ENCODE results near the gene PDZD2. TPM values are rescaled to one million over a fixed set of nuclear protein-coding genes. Genes with fewer than 3 reads are reported as not detected.

PDZD2 gene
- total RNA-seq, 1 donor from 2014 or later = 42.7 TPM

DNA sequence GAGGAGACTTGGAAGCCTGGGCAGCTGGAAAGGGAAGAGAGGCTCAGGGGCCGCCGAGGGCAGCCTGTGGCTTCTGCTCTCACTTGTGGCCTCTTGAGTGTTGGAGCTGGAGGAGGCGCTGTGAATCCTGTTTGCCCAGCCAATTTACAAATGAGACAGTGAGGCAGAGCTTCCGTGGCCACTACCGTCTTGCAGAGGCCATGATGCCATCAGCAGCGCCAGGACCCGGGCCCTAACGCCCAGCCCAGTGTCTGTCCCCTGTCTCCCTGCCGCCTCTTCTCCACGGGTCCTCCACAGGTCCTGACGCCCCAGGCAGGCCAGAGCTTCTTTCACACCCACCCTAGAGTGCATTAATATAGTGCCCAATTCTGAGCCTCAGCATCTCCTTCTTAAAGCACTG is 362.4 kb downstream of the PDZD2 start:
- no peaks in the 10 kb centered on the region for H3K36me3 ChIP-seq
- H3K27me3 ChIP-seq = no peaks in the 10 kb centered on the region
- H3K9me3 ChIP-seq = no peaks in the 10 kb centered on the region
- TF ChIP-seq POLR2A (IDR thresholded peaks at IDR 0.05) (no peak), CTCF (IDR thresholded peaks at IDR 0.05) (no peak), POLR2AphosphoS5 (IDR thresholded peaks at IDR 0.05; ENCODE audit: insufficient read depth in 1 of 2, low read depth in 1 of 2) (no peak)
- no peak for DNase-seq (ENCODE audit: extremely low spot score in 2 of 2)
- intact Hi-C loops (cut with DNase I) = no loop called here
- H3K4me3 ChIP-seq = no peak overlapping the region
- no peak overlapping the region for H3K27ac ChIP-seq
- no peaks in the 10 kb centered on the region for H3K4me1 ChIP-seq

- Histone ChIP-seq H3K4me1 (no peaks in the 10 kb centered on the region), H3K36me3 (no peaks in the 10 kb centered on the region), H3K9me3 (no peaks in the 10 kb centered on the region), H3K27me3 (no peaks in the 10 kb centered on the region), H3K4me3 (no peak overlapping the region), H3K27ac (no peak overlapping the region)
- DNase-seq (ENCODE audit: extremely low spot score in 2 of 2) = no peak
- TF ChIP-seq CTCF (IDR thresholded peaks at IDR 0.05) (no peak), POLR2A (IDR thresholded peaks at IDR 0.05) (no peak), POLR2AphosphoS5 (IDR thresholded peaks at IDR 0.05; ENCODE audit: insufficient read depth in 1 of 2, low read depth in 1 of 2) (no peak)
- intact Hi-C loops (cut with DNase I) = no loop called here
These were observed 362.8 kb downstream of the PDZD2 start for GRCh38 chr5:32001707-32002106.

DNA sequence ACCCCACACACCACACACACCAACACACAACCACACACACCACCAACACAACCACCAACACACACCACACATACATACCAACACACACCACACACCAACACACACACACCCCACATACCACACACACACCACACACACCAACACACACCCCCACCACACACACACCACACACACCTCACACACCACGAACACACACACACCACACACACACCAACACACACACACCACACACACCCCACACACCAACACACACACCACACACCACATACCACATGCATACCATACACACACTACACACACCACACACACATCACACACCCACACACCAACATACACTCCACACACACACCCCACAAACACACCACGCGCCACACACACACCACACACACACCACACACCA is 363.8 kb downstream of the PDZD2 start:
- Histone ChIP-seq H3K4me1 (no peaks in the 10 kb centered on the region), H3K36me3 (no peaks in the 10 kb centered on the region), H3K27ac (no peak overlapping the region), H3K27me3 (no peaks in the 10 kb centered on the region), H3K9me3 (no peaks in the 10 kb centered on the region), H3K4me3 (no peak overlapping the region)
- DNase-seq (ENCODE audit: extremely low spot score in 2 of 2) = no peak
- intact Hi-C loops (cut with DNase I) = no loop called here
- TF ChIP-seq POLR2AphosphoS5 (IDR thresholded peaks at IDR 0.05; ENCODE audit: insufficient read depth in 1 of 2, low read depth in 1 of 2) (no peak), POLR2A (IDR thresholded peaks at IDR 0.05) (no peak), CTCF (IDR thresholded peaks at IDR 0.05) (no peak)

- Histone ChIP-seq H3K4me3 (no peak overlapping the region), H3K27me3 (no peaks in the 10 kb centered on the region), H3K4me1 (no peaks in the 10 kb centered on the region), H3K27ac (no peak overlapping the region), H3K9me3 (no peaks in the 10 kb centered on the region), H3K36me3 (no peaks in the 10 kb centered on the region)
- no peak for DNase-seq (ENCODE audit: extremely low spot score in 2 of 2)
- no peak for TF ChIP-seq POLR2A (IDR thresholded peaks at IDR 0.05)
- no peak for TF ChIP-seq CTCF (IDR thresholded peaks at IDR 0.05)
- no peak for TF ChIP-seq POLR2AphosphoS5 (IDR thresholded peaks at IDR 0.05; ENCODE audit: insufficient read depth in 1 of 2, low read depth in 1 of 2)
- intact Hi-C loops (cut with DNase I) = no loop called here
These were observed 365.1 kb downstream of the PDZD2 start for GRCh38 chr5:32003981-32004380.

GRCh38 chr5:32004404-32004803 is 365.5 kb downstream of the PDZD2 start:
- DNase-seq (ENCODE audit: extremely low spot score in 2 of 2) = no peak
- H3K36me3 ChIP-seq = no peaks in the 10 kb centered on the region
- intact Hi-C loops (cut with DNase I) = no loop called here
- H3K4me1 ChIP-seq = no peaks in the 10 kb centered on the region
- TF ChIP-seq POLR2AphosphoS5 (IDR thresholded peaks at IDR 0.05; ENCODE audit: insufficient read depth in 1 of 2, low read depth in 1 of 2) = no peak
- no peak for TF ChIP-seq POLR2A (IDR thresholded peaks at IDR 0.05)
- no peak for TF ChIP-seq CTCF (IDR thresholded peaks at IDR 0.05)
- H3K4me3 ChIP-seq = no peak overlapping the region
- H3K9me3 ChIP-seq = no peaks in the 10 kb centered on the region
- no peaks in the 10 kb centered on the region for H3K27me3 ChIP-seq
- no peak overlapping the region for H3K27ac ChIP-seq

Data from vagina (tissue), 2 donors.